Measurements from ENCODE around the gene ZP4. TPM values are rescaled to one million over a fixed set of nuclear protein-coding genes. Genes with fewer than 3 reads are reported as not detected.
"Not testable (repeated sequence)": the region's sequence is repeated elsewhere in the genome, so short reads cannot be mapped to it uniquely, and the experiment has no call there.

The ZP4 gene
- total and polyA plus RNA-seq, 2 of the 13 experiments (the other 11 are each of a cell fraction or from before 2014, with no cell fraction given): not detected

GRCh38 chr1:237852342-237852741 is 38.4 kb downstream of the ZP4 start (continued):
- TF ChIP-seq ZFP37 (CRISPR knock-in tag; IDR thresholded peaks at IDR 0.05; ENCODE audit: borderline replicate concordance): no peak
- no peak for TF ChIP-seq ZFYVE20 (CRISPR knock-in tag; IDR thresholded peaks at IDR 0.05; ENCODE audit: borderline replicate concordance, low read depth)
- no peak for TF ChIP-seq PCBP2 (optimal IDR thresholded peaks at IDR 0.05; ENCODE audit: low read depth, low read length, poor library complexity, severe bottlenecking)
- no peak for TF ChIP-seq PHF8 (CRISPR knock-in tag; IDR thresholded peaks at IDR 0.05)
- TF ChIP-seq, protein P1, sequence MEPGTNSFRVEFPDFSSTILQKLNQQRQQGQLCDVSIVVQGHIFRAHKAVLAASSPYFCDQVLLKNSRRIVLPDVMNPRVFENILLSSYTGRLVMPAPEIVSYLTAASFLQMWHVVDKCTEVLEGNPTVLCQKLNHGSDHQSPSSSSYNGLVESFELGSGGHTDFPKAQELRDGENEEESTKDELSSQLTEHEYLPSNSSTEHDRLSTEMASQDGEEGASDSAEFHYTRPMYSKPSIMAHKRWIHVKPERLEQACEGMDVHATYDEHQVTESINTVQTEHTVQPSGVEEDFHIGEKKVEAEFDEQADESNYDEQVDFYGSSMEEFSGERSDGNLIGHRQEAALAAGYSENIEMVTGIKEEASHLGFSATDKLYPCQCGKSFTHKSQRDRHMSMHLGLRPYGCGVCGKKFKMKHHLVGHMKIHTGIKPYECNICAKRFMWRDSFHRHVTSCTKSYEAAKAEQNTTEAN (CRISPR knock-in tag; conservative IDR thresholded peaks at IDR 0.05): no peak

DNA sequence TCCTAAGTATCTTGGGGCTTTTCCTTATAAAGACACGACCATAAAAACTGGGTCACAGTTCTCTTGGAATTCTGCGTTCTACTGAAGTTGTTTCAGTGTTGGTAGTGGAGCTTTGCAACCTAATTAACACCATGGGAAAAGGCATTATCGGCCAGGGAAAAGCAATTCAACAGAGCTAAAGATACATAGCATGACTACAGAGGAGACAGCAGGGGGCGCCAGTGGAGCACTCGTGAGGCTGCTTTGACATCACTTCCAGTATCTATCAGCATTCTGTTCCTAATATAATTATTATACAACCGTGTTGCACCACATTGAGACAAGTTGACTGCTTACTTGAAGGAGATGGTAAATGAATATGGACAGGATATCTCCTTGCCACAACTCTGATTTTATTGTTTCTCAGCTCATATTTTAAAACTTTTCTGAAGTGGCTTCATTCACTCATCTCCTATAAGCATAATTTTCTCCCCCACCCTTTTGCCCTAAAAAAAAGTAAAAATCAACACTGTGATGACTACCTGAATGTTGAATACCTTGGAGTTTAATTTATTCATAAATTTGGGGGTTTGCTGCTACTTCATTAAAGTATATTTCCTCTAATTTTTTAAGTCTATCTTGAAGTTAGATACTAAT is 39.4 kb downstream of the ZP4 start:
- H4K20me1 ChIP-seq (ENCODE audit: insufficient read depth, low read length): no peaks in the 10 kb centered on the region
- no peaks in the 10 kb centered on the region for H3K79me2 ChIP-seq (ENCODE audit: insufficient read depth, low read length)
- H3K9ac ChIP-seq (ENCODE audit: insufficient read depth, low read depth, low read length): no peak overlapping the region
- intact Hi-C loops (cut with micrococcal nuclease; ENCODE audit: unreplicated experiment) (no loop called here), in situ Hi-C loops (cut with HindIII; ENCODE audit: extremely low pct_ligation_motif_present, low pct_unique_long_range_greater_than_20kb) (no loop called here)
- no peak overlapping the region for H3K4me3 ChIP-seq (replicated peaks in 1 of 3; ENCODE audit: insufficient read depth in 1 of 3, low read depth in 2 of 3, low read length in 3 of 3)
- no peaks in the 10 kb centered on the region for H3K36me3 ChIP-seq (replicated peaks in 1 of 2; ENCODE audit: control insufficient read depth in 1 of 2, insufficient read depth in 2 of 2, low read length in 2 of 2)
- DNase-seq (ENCODE audit: low spot score) (peak; percentile 2), FAIRE-seq (no peak), ATAC-seq (peak; percentile 44; the same call in 1 of the 3 replicates)
- 0 out of 2 replicates have a peak, but pooled peaks cover 4% of the 10 kb centered on the region for H3K9me3 ChIP-seq (ENCODE audit: low read length)
- WGBS (ENCODE audit: low lambda C conversion rate): 2% methylated on average over 6 of the region's 6 CpGs
- H3K4me1 ChIP-seq (ENCODE audit: insufficient read depth, low read length): no peaks in the 10 kb centered on the region
- ChIA-PET POLR2A (no interaction called here), CTCF (ENCODE audit: low intra/inter-chr PET ratio, low total read pairs) (no interaction called here)
- BruUV-seq (replicated peaks): no TSS peak
- TF ChIP-seq MXD3 (CRISPR knock-in tag; IDR thresholded peaks at IDR 0.05) (no peak), NR1H2 (CRISPR knock-in tag; IDR thresholded peaks at IDR 0.05; ENCODE audit: borderline replicate concordance, low read depth) (no peak), STAG1 (CRISPR knock-in tag; IDR thresholded peaks at IDR 0.05) (peak; percentile 36)
- TF ChIP-seq, protein P2, sequence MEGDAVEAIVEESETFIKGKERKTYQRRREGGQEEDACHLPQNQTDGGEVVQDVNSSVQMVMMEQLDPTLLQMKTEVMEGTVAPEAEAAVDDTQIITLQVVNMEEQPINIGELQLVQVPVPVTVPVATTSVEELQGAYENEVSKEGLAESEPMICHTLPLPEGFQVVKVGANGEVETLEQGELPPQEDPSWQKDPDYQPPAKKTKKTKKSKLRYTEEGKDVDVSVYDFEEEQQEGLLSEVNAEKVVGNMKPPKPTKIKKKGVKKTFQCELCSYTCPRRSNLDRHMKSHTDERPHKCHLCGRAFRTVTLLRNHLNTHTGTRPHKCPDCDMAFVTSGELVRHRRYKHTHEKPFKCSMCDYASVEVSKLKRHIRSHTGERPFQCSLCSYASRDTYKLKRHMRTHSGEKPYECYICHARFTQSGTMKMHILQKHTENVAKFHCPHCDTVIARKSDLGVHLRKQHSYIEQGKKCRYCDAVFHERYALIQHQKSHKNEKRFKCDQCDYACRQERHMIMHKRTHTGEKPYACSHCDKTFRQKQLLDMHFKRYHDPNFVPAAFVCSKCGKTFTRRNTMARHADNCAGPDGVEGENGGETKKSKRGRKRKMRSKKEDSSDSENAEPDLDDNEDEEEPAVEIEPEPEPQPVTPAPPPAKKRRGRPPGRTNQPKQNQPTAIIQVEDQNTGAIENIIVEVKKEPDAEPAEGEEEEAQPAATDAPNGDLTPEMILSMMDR (CRISPR knock-in tag; IDR thresholded peaks at IDR 0.05): peak; percentile 41; the same call in 1 of the 2 replicates
- no peak overlapping the region for H3K27ac ChIP-seq (ENCODE audit: extremely low read length, insufficient read depth, low read length)
- H3K4me2 ChIP-seq (ENCODE audit: low read depth, low read length): no peak overlapping the region
- no peak overlapping the region for H2AFZ ChIP-seq (ENCODE audit: low read length)
- H3K27me3 ChIP-seq (ENCODE audit: control insufficient read depth in 1 of 2, insufficient read depth in 2 of 2, low read length in 2 of 2): no peaks in the 10 kb centered on the region

DNA sequence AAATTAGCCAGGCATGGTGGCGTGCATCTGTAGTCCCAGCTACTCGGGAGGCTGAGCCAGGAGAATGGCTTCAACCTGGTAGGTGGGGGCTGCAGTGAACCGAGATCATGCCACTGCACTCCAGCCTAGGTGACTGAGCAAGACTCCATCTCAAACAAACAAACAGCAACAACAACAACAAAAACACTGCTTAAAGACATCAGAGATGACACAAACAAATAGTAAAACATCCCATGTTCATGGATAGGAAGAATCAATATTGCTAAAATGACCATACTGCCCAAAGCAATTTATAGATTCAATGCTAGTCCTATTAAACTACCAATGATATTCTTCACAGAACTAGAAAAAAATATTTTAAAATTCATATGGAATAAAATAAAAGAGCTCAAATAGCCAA is 47.2 kb downstream of the ZP4 start:
- H3K4me3 ChIP-seq (replicated peaks in 1 of 3; ENCODE audit: insufficient read depth in 1 of 3, low read depth in 2 of 3, low read length in 3 of 3); CTCF ChIA-PET (ENCODE audit: low intra/inter-chr PET ratio, low total read pairs); H3K9ac ChIP-seq (ENCODE audit: insufficient read depth, low read depth, low read length); H3K4me2 ChIP-seq (ENCODE audit: low read depth, low read length); ATAC-seq; BruUV-seq (replicated peaks); POLR2A ChIA-PET; H3K27me3 ChIP-seq (ENCODE audit: control insufficient read depth in 1 of 2, insufficient read depth in 2 of 2, low read length in 2 of 2); H3K27ac ChIP-seq (ENCODE audit: extremely low read length, insufficient read depth, low read length); H3K79me2 ChIP-seq (ENCODE audit: insufficient read depth, low read length); in situ Hi-C loops (cut with HindIII; ENCODE audit: extremely low pct_ligation_motif_present, low pct_unique_long_range_greater_than_20kb); H3K4me1 ChIP-seq (ENCODE audit: insufficient read depth, low read length); intact Hi-C loops (cut with micrococcal nuclease; ENCODE audit: unreplicated experiment); H4K20me1 ChIP-seq (ENCODE audit: insufficient read depth, low read length); FAIRE-seq; H3K9me3 ChIP-seq (ENCODE audit: low read length); H3K36me3 ChIP-seq (replicated peaks in 1 of 2; ENCODE audit: control insufficient read depth in 1 of 2, insufficient read depth in 2 of 2, low read length in 2 of 2); DNase-seq (ENCODE audit: low spot score); H2AFZ ChIP-seq (ENCODE audit: low read length): not testable (repeated sequence)
- 0% methylated on average over 3 of the region's 3 CpGs for WGBS (ENCODE audit: low lambda C conversion rate)

All from HepG2 (cell line).